ENCODE data around the gene ASH1L.
"Not testable (repeated sequence)": the region's sequence is repeated elsewhere in the genome, so short reads cannot be mapped to it uniquely, and the experiment has no call there.

The ASH1L gene

DNA sequence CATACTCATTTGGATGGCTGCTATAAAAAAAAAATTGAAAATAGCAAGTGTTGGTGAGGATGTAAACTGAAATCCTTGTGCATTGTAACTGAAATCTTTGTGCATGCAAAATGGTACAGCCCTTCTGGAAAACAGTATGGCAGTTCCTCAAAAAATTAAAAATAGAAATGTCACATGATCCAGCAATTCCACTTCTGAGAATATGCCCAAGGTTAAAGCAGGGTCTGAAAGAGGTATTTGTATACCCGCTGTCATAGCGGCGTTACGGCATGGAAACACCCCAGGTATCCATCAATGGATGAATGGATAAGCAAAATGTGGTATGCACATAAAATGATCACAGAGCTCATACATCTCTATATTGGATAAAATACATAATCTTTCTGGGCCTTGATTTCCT is 125.2 kb downstream of the ASH1L start:
- DNase-seq = no peak

DNA sequence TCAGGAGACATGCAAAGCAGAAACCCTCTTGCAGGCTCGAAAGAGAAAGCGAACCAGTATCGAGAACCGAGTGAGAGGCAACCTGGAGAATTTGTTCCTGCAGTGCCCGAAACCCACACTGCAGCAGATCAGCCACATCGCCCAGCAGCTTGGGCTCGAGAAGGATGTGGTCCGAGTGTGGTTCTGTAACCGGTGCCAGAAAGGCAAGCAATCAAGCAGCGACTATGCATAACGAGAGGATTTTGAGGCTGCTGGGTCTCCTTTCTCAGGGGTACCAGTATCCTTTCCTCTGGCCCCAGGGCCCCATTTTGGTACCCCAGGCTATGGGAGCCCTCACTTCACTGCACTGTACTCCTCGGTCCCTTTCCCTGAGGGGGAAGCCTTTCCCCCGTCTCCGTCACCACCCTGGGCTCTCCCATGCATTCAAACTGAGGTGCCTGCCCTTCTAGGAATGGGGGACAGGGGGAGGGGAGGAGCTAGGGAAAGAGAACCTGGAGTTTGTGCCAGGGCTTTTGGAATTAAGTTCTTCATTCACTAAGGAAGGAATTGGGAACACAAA is 128.7 kb downstream of the ASH1L start:
- DNase-seq = not testable (repeated sequence)

DNA sequence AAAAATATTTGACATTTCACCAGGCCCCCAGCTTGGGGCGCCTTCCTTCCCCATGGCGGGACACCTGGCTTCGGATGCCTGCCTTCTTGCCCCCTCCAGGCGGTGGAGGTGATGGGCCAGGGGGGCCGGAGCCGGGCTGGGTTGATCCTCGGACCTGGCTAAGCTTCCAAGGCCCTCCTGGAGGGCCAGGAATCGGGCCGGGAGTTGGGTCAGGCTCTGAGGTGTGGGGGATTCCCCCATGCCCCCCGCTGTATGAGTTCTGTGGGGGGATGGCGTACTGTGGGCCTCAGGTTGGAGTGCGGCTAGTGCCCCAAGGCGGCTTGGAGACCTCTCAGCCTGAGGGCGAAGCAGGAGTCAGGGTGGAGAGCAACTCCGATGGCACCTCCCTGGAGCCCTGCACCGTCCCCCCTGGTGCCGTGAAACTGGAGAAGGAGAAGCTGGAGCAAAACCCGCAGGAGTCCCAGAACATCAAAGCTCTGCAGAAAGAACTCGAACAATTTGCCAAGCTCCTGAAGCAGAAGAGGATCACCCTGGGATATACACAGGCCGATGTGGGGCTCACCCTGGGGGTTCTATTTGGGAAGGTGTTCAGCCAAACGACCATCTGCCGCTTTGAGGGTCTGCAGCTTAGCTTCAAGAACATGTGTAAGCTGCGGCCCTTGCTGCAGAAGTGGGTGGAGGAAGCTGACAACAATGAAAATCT is 129.3 kb downstream of the ASH1L start:
- not testable (repeated sequence) for DNase-seq

GRCh38 chr1:155424091-155424490 is 138.5 kb downstream of the ASH1L start:
- DNase-seq = no peak

- no peak for DNase-seq
Measured at GRCh38 chr1:155420788-155421187, 141.8 kb downstream of the ASH1L start.

- DNase-seq = not testable (repeated sequence)
Measured at GRCh38 chr1:155411840-155412239, 150.8 kb downstream of the ASH1L start.

GRCh38 chr1:155410931-155411330 is 151.7 kb downstream of the ASH1L start:
- no peak for DNase-seq

DNA sequence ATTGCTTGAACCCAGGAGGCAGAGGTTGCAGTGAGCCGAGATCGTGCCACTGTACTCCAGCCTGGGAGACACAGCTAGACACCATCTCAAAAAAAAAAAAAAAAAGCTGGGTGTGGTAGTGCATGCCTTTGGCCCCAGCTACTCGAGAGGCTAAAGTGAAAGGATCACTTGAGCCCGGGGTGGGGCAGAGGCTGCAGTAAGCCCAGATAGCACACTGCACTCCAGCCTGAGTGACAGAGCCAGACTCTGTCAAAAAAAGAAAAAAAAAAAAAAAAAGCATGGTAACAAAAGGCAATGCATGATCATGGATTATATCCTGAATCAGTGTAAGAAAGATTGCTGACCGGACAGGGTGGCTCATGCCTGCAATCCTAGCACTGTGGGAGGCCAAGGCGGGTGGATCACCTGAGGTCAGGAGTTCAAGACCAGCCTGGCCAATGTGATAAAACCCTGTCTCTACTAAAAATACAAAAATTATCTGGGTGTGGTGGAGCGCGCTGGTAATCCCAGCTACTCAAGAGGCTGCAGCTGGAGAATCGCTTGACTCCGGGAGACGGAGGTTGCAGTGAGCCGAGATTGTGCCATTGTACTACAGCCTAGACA is 165.6 kb downstream of the ASH1L start:
- DNase-seq = no peak

- DNase-seq = no peak
Measured at GRCh38 chr1:155392898-155393411, 169.6 kb downstream of the ASH1L start.

- DNase-seq = no peak
Measured at GRCh38 chr1:155389826-155390225, 172.8 kb downstream of the ASH1L start.

DNA sequence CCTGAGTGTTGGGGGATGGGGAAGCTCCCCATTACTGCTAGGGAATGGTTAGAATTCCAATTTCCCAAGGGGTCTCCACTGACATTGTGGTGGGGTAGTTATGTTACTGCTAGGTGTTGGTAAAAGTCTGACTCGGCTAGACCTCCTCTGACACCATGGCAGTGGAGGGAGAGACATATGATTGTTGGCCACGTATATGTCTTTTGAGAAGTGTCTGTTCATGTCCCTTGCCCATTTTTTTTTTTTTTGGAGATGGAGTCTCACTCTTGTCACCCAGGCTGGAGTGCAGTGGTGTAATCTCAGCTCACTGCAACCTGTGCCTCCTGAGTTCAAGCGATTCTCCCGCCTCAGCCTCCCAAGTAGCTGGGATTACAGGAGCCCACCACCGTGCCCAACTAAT is 176.8 kb downstream of the ASH1L start:
- not testable (repeated sequence) for DNase-seq

- DNase-seq = no peak
Measured at GRCh38 chr1:155383406-155383805, 179.2 kb downstream of the ASH1L start.

- no peak for DNase-seq
Measured at GRCh38 chr1:155379631-155380090, 182.9 kb downstream of the ASH1L start.

GRCh38 chr1:155379180-155379579 is 183.4 kb downstream of the ASH1L start:
- no peak for DNase-seq

DNA sequence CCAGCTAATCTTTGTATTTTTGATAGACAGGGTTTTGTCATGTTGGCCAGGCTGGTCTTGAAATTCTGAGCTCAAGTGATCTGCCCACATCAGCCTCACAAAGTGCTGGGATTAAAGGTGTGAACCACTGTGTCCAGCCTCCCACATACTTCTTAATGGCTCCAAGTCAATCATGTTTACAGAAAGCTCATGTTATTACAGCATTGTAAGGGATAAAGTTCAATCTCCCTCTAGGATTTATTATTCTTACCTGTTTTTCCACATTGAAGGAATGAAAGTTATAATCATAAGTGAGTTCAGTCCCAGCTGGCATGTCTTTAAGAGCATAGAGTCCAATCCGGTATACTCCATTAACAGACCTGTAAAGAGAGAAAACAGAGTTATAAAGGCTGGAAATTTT is 202.6 kb downstream of the ASH1L start:
- DNase-seq = no peak

GRCh38 chr1:155352631-155353030 is 210.0 kb downstream of the ASH1L start:
- no peak for DNase-seq

- DNase-seq = no peak
Measured at GRCh38 chr1:155342842-155343241, 219.8 kb downstream of the ASH1L start.

DNA sequence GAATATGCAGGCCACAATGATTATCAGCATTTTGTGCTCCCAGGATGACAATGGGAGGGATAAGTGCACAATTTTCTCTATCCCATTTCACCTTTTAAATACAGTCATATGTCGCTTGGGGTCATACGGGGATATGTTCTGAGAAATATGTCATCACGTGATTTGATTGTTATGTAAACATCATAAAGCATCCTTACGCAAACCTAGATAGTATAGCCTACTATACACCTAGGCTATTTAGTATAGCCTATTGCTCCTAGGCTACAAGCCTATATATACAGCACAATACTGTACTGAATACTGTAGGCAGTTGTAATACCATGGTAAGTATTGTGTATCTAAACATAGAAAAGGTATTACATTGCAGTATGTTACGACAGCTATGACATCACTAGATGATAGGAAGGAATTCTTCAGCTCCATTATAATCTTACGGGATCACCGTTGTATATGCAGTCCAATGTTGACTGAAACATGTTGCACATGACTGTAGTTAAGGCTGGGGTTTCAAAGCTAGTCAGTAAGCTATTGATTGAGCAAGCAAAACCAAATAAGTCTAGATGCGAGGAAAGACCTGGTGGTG is 223.0 kb downstream of the ASH1L start:
- DNase-seq = no peak

- no peak for DNase-seq
Measured at GRCh38 chr1:155334962-155335361, 227.6 kb downstream of the ASH1L start.

- no peak for DNase-seq
Measured at GRCh38 chr1:155329980-155330598, 232.5 kb downstream of the ASH1L start.

DNA sequence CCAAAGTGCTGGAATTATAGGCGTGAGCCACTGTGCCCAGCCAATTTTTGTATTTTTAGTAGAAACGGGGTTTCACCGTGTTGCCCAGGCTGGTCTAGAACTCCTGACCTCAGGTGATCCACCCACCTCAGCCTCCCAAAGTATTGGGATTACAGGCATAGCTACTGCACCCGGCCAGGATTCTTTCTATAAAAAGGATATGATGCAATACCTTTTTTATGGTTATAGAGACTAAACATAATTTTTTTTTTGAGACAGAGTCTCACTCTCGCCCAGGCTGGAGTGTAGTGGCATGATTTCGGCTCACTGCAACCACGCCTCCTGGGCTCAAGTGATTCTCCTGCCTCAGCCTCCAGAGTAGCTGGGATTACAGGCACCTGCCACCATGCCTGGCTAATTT is 233.7 kb downstream of the ASH1L start:
- not testable (repeated sequence) for DNase-seq

DNA sequence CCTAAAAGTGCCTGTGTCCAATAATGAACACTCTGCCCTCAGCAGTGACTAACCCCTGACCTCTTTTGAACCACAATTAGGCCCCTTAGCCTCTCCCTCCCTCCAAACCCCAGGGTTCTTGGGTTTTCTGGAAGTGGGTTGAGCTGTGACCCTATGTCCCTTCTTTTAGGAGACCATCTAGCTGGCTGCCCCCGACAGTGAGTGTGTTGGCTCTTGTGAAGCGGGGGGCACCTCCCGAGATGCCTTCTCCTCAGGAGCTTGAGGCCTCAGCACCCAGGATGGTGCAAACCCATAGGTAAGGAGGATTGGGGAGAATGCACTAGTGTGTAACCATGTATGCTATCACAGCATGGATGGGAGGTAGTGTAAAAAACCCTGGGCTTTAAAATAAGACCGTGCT is 234.6 kb downstream of the ASH1L start:
- no peak for DNase-seq

DNA sequence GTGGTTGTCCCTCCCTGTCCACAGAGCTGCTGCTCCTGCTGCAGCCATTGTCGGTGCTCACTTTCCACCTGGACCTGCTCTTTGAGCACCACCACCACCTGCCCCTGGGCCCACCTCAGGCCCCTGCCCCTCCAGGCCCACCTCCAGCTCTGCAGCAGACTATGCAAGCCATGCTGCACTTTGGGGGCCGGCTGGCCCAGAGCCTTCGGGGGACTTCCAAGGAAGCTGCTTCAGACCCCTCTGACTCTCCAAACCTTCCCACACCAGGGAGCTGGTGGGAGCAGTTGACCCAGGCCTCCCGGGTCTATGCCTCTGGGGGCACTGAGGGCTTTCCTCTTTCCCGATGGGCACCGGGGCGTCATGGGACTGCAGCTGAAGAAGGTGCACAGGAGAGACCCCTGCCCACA is 236.0 kb downstream of the ASH1L start:
- DNase-seq = no peak

All from COR-L47 (cell line).